Measurements from ENCODE around the gene JMJD4. TPM values are rescaled to one million over a fixed set of nuclear protein-coding genes. Genes with fewer than 3 reads are reported as not detected.

Gene JMJD4
- total RNA-seq, 1 donor from 2014 or later = 25.2 TPM

GRCh38 chr1:227728059-227728891 lies 6.8 kb downstream of the JMJD4 start:
- no peak for TF ChIP-seq CTCF (IDR thresholded peaks at IDR 0.05; ENCODE audit: insufficient read depth, low read length, poor library complexity, severe bottlenecking)
- Histone ChIP-seq H3K4me3 (ENCODE audit: low read depth, low read length) (peak overlapping the region; percentile 50), H3K27me3 (ENCODE audit: control insufficient read depth, insufficient read depth, low read length) (no peaks in the 10 kb centered on the region), H3K36me3 (ENCODE audit: control insufficient read depth, insufficient read depth, low read length) (no peaks in the 10 kb centered on the region)
- peak; percentile 76 for DNase-seq (ENCODE audit: low read depth)

GRCh38 chr1:227726924-227727599 lies 8.0 kb downstream of the JMJD4 start:
- no peak for DNase-seq (ENCODE audit: low read depth)
- H3K4me3 ChIP-seq (ENCODE audit: low read depth, low read length) = no peak overlapping the region
- no peaks in the 10 kb centered on the region for H3K27me3 ChIP-seq (ENCODE audit: control insufficient read depth, insufficient read depth, low read length)
- no peaks in the 10 kb centered on the region for H3K36me3 ChIP-seq (ENCODE audit: control insufficient read depth, insufficient read depth, low read length)
- no peak for TF ChIP-seq CTCF (IDR thresholded peaks at IDR 0.05; ENCODE audit: insufficient read depth, low read length, poor library complexity, severe bottlenecking)

- TF ChIP-seq CTCF (IDR thresholded peaks at IDR 0.05; ENCODE audit: insufficient read depth, low read length, poor library complexity, severe bottlenecking) = no peak
- H3K4me3 ChIP-seq (ENCODE audit: low read depth, low read length) = no peak overlapping the region
- no peaks in the 10 kb centered on the region for H3K27me3 ChIP-seq (ENCODE audit: control insufficient read depth, insufficient read depth, low read length)
- DNase-seq (ENCODE audit: low read depth) = no peak
- H3K36me3 ChIP-seq (ENCODE audit: control insufficient read depth, insufficient read depth, low read length) = no peaks in the 10 kb centered on the region
Measured at GRCh38 chr1:227726318-227726717, 8.8 kb downstream of the JMJD4 start.

GRCh38 chr1:227725046-227725445 lies 10.1 kb downstream of the JMJD4 start:
- no peaks in the 10 kb centered on the region for H3K27me3 ChIP-seq (ENCODE audit: control insufficient read depth, insufficient read depth, low read length)
- H3K4me3 ChIP-seq (ENCODE audit: low read depth, low read length) = no peak overlapping the region
- no peaks in the 10 kb centered on the region for H3K36me3 ChIP-seq (ENCODE audit: control insufficient read depth, insufficient read depth, low read length)
- DNase-seq (ENCODE audit: low read depth) = no peak
- no peak for TF ChIP-seq CTCF (IDR thresholded peaks at IDR 0.05; ENCODE audit: insufficient read depth, low read length, poor library complexity, severe bottlenecking)

GRCh38 chr1:227723474-227723873 lies 11.6 kb downstream of the JMJD4 start:
- TF ChIP-seq CTCF (IDR thresholded peaks at IDR 0.05; ENCODE audit: insufficient read depth, low read length, poor library complexity, severe bottlenecking) = no peak
- H3K4me3 ChIP-seq (ENCODE audit: low read depth, low read length) = no peak overlapping the region
- no peaks in the 10 kb centered on the region for H3K27me3 ChIP-seq (ENCODE audit: control insufficient read depth, insufficient read depth, low read length)
- no peak for DNase-seq (ENCODE audit: low read depth)
- no peaks in the 10 kb centered on the region for H3K36me3 ChIP-seq (ENCODE audit: control insufficient read depth, insufficient read depth, low read length)
